ENCODE data around the gene RFPL2.

Gene RFPL2

GRCh38 chr22:32207971-32208480 is 3.2 kb upstream of the RFPL2 start:
- DNase-seq (ENCODE audit: extremely low read depth, low read depth): no peak
- H3K4me3 ChIP-seq (replicated peaks; ENCODE audit: low read depth, low read length): no peak overlapping the region
- no peak for TF ChIP-seq CTCF (IDR thresholded peaks at IDR 0.05; ENCODE audit: low read depth, low read length, missing control alignments)

DNA sequence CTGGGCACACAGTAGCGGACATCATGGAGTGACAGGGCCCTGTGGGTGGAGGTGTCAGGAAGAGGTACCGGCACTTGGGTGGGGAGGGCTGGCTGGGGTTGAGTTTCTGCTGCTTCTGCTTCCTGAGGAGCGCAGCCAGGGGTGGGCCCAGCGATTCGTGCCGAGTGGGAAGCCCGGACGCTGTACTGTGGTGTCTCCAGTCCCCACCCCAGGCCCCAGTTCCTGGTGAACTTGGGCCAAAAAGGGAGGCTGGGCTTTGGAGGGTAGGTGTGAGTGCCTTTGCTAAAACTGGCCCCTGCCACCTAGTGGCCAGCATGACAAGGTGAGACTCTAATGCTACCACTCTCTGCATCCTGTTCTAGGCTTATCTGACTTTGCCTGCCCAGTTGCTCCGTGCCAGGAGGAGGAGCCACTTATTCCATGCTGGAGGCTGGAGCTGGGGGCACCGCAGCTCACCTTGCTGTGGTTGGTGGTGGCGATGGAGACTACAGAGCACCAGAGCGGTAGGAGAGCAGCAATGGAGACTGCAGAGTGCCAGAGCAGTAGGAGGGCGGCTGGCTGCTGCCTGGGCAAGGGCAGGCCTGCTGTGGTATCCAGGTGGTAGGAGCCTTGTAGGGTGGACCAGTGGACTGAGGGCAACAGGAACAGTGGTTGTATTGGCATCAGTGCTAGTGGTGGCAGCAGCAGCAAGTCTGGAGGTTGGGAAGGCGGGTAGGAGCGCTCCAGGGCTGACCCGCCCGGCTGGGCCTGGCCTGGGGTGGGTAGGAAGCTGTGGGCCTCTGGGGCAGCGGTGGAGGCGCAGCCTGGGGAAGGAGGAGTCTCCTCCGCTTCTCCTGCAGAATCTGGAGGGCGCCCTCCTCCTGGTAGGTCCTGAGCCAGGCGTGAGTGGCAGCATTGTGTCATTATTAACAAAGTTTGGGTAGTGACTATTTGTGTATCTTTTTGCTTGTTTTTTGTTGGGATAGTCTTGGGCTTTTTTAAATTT is 2.2 kb upstream of the RFPL2 start:
- DNase-seq (ENCODE audit: extremely low read depth, low read depth): no peak
- TF ChIP-seq CTCF (IDR thresholded peaks at IDR 0.05; ENCODE audit: low read depth, low read length, missing control alignments): peak; percentile 65
- H3K4me3 ChIP-seq (replicated peaks; ENCODE audit: low read depth, low read length): no peak overlapping the region

DNA sequence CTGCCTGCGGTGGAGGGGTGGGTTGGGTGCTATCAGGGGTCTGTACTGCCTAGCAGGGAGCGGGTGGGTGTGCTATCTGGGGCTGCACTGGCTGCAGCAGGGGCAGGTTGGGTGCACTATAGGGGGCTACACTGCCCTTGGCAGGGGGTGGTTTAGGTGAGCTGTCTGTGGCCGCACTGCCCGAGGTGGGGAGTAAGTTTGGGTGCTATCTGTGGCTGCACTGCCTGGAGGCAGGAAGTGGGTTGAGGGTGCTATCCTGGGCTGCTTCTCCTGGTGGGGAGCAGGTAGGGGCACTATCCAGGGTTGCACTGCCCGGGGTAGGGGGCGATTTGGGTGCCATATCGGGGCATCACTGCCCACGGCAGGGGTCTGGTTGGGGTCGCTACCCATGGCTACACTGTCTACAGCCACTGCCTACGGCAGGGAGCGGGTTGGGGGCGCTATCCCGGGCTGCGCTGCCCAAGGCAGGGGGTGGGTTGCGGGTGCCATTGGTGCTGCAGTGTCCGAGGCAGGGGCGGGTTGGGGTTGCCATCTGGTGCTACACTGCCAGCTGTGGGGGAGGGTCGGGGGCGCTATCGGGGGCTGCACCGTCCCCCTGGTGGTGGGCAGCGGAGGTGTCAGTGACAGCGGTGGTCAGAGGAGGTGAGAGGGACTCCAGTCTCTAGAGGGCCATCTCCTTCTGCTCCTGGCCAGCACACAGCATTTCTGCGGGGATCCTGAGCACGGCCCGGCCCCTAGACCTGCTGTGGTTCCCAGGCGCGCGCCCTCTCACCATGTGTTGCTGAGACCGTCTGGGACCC is 1.3 kb upstream of the RFPL2 start:
- no peak for DNase-seq (ENCODE audit: extremely low read depth, low read depth)
- no peak overlapping the region for H3K4me3 ChIP-seq (replicated peaks; ENCODE audit: low read depth, low read length)

GRCh38 chr22:32204040-32204855 is 625 bp downstream of the RFPL2 start:
- no peak for TF ChIP-seq CTCF (IDR thresholded peaks at IDR 0.05; ENCODE audit: low read depth, low read length, missing control alignments)
- H3K4me3 ChIP-seq (replicated peaks; ENCODE audit: low read depth, low read length): no peak overlapping the region
- no peak for DNase-seq (ENCODE audit: extremely low read depth, low read depth)

More for the DNA sequence above, 1.3 kb upstream of the RFPL2 start:
- no peak for TF ChIP-seq CTCF (IDR thresholded peaks at IDR 0.05; ENCODE audit: low read depth, low read length, missing control alignments)

DNA sequence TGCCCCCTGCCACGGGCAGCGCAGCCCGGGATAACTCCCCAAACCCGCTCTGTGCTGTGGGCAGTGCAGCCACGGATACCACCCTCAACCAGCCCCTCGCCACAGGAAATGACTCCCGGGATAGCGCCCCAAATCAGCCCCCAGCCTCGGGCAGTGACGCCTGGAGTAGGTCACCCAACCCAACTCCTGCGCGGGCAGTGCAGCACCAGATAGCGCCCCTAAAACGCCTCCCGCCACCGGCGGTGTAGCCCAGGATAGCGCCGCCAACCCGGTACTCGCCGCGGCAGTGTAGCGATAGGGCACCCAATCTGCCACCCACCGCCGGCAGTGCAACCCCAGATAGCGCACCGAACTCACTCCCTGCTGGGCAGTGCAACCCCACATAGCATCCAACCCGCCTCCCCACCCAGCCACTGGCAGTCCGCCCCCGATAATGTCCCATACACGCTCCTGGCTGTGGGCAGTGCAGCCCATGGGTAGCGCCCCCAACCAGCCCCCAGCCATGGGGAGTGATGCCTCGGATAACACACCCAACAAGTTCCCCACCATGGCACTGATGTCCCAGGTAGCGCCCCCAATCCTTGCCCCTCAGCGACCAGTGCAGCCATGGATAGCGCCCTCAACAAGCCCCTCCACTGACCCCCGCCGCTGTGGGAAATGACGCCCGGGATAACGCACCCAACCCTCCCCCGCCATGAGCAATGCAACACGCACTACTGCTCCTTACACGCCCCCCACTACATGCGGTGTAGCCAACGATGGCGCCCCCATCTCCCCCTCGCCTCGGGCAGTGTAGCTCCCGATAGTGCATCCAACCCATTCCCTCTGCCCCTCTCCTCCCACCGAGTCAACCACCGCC is 1.5 kb downstream of the RFPL2 start:
- no peak for TF ChIP-seq CTCF (IDR thresholded peaks at IDR 0.05; ENCODE audit: low read depth, low read length, missing control alignments)
- DNase-seq (ENCODE audit: extremely low read depth, low read depth): no peak
- H3K4me3 ChIP-seq (replicated peaks; ENCODE audit: low read depth, low read length): no peak overlapping the region
